MCF 10A (cell line): ENCODE data around the gene FRMD6. TPM values are rescaled to one million over a fixed set of nuclear protein-coding genes. Genes with fewer than 3 reads are reported as not detected.
A peak's percentile ranks its signal among the peaks of the same experiment; 100 is the strongest.

ENCODE experiments used
- BruUV-seq: library from RNA; stranded (reverse); fragments of 400-500 nt; replicated peaks from 2 replicates; lab custom pipeline; 2021; lab: Mats Ljungman, UMichigan
- CTCF ChIA-PET: fragments of 300-600 bp; sonication (Branson Sonifier 250); formaldehyde crosslinking; extraction: SDS; loops from one replicate; lab custom pipeline; 2021; ENCODE audit warnings: antibody characterized with exemption, inconsistent platforms; lab: Yijun Ruan, JAX
- POLR2A ChIA-PET: fragments of 300-600, 350-650 bp; sonication (Branson Sonifier 250); formaldehyde crosslinking; extraction: SDS; loops from one replicate; lab custom pipeline; 2020; ENCODE audit warnings: antibody characterized with exemption, inconsistent platforms; lab: Yijun Ruan, JAX
- DNase-seq: peaks from one replicate; pipeline ENCODE4 v3.0.0-alpha.2; 2018; ENCODE audit not compliant: unreplicated experiment
- H3K27ac Mint-ChIP-seq: one replicate; pipeline ENCODE4 v1.8.0; 2022; ENCODE audit warnings: mild to moderate bottlenecking, low read depth, mixed read lengths; ENCODE audit not compliant: unreplicated experiment
- H3K27me3 Mint-ChIP-seq: one replicate; pipeline ENCODE4 v1.8.0; 2022; ENCODE audit warnings: mixed read lengths; ENCODE audit not compliant: insufficient read depth, unreplicated experiment
- H3K36me3 Mint-ChIP-seq: one replicate; pipeline ENCODE4 v1.8.0; 2022; ENCODE audit warnings: mild to moderate bottlenecking, moderate library complexity, mixed read lengths; ENCODE audit not compliant: insufficient read depth, unreplicated experiment
- H3K4me1 Mint-ChIP-seq: one replicate; pipeline ENCODE4 v1.8.0; 2022; ENCODE audit warnings: mixed read lengths; ENCODE audit not compliant: insufficient read depth, unreplicated experiment
- H3K4me3 Mint-ChIP-seq: one replicate; pipeline ENCODE4 v1.8.0; 2022; ENCODE audit warnings: mild to moderate bottlenecking, moderate library complexity, mixed read lengths; ENCODE audit not compliant: unreplicated experiment
- H3K9me3 Mint-ChIP-seq: one replicate; pipeline ENCODE4 v1.8.0; 2022; ENCODE audit warnings: mixed read lengths; ENCODE audit not compliant: unreplicated experiment
- CTCF ChIP-seq: fragments of 200-600 bp; IDR thresholded peaks from one replicate; pipeline ENCODE4 v1.8.0; 2022; ENCODE audit warnings: antibody characterized with exemption, mild to moderate bottlenecking; ENCODE audit not compliant: unreplicated experiment
- intact Hi-C: fragments of 100-400 bp; cut with micrococcal nuclease; formaldehyde crosslinking; loops from 2 replicates; pipeline ENCODE4 v1.14.1; 2022
- total RNA-seq: library from RNA; stranded (reverse); gene quantifications from 2 replicates; pipeline ENCODE4 v1.2.3, GENCODE V29; 2022

Gene FRMD6
- total RNA-seq, 1 experiment from 2014 or later: 135 TPM

- peaks cover 30% of the 10 kb centered on the region for H3K4me1 Mint-ChIP-seq
- CTCF ChIA-PET: interaction anchor here (0.6 to 1.6 kb wide), 3 partner anchors 10 to 429 kb away, joined by 3 to 5 read pairs (median 4); no protein-coding TSS in a partner anchor
- no peak for DNase-seq
- POLR2A ChIA-PET: interaction anchor here (0.5 to 0.7 kb wide), 2 partner anchors 18 to 331 kb away, joined by 3 read pairs; no protein-coding TSS in a partner anchor
- H3K27me3 Mint-ChIP-seq: no peaks in the 10 kb centered on the region
- no peak for TF ChIP-seq CTCF
- no peaks in the 10 kb centered on the region for H3K9me3 Mint-ChIP-seq
- BruUV-seq: no TSS peak
- H3K27ac Mint-ChIP-seq: no peak overlapping the region
- intact Hi-C loops: no loop called here
- no peak overlapping the region for H3K4me3 Mint-ChIP-seq
- H3K36me3 Mint-ChIP-seq: no peaks in the 10 kb centered on the region
Measured at GRCh38 chr14:51614707-51615106, 37.0 kb upstream of the FRMD6 start.

GRCh38 chr14:51616256-51616655, 35.5 kb upstream of the FRMD6 start:
- no peak for TF ChIP-seq CTCF
- no peak for DNase-seq
- Mint-ChIP-seq H3K4me3 (no peak overlapping the region), H3K4me1 (peaks cover 30% of the 10 kb centered on the region), H3K27ac (no peak overlapping the region), H3K36me3 (peaks cover 1% of the 10 kb centered on the region), H3K27me3 (no peaks in the 10 kb centered on the region), H3K9me3 (no peaks in the 10 kb centered on the region)
- intact Hi-C loops: no loop called here
- ChIA-PET CTCF (interaction anchor here (0.6 to 1.6 kb wide), 3 partner anchors 36 to 107 kb away, joined by 3 to 8 read pairs (median 4); no protein-coding TSS in a partner anchor), POLR2A (interaction anchor here (0.6 to 2.0 kb wide), 9 partner anchors 8 to 283 kb away, joined by 3 to 6 read pairs (median 4); no protein-coding TSS in a partner anchor)
- BruUV-seq: no TSS peak

- no peak for TF ChIP-seq CTCF
- H3K4me1 Mint-ChIP-seq: peaks cover 30% of the 10 kb centered on the region
- ChIA-PET CTCF (interaction anchor here (0.9 to 1.6 kb wide), 2 partner anchors 36 to 41 kb away, joined by 4 to 8 read pairs; no protein-coding TSS in a partner anchor), POLR2A (interaction anchor here (0.6 to 2.0 kb wide), 10 partner anchors 8 to 222 kb away, joined by 3 to 7 read pairs (median 4); no protein-coding TSS in a partner anchor)
- no TSS peak for BruUV-seq
- H3K36me3 Mint-ChIP-seq: peaks cover 6% of the 10 kb centered on the region
- peak overlapping the region; percentile 13 for H3K27ac Mint-ChIP-seq
- intact Hi-C loops: no loop called here
- no peaks in the 10 kb centered on the region for H3K9me3 Mint-ChIP-seq
- no peaks in the 10 kb centered on the region for H3K27me3 Mint-ChIP-seq
- peak overlapping the region; percentile 8 for H3K4me3 Mint-ChIP-seq
- DNase-seq: peak; percentile 90
Measured at GRCh38 chr14:51616724-51617409, 34.8 kb upstream of the FRMD6 start.

- Mint-ChIP-seq H3K4me1 (peaks cover 28% of the 10 kb centered on the region), H3K27me3 (no peaks in the 10 kb centered on the region), H3K27ac (no peak overlapping the region), H3K9me3 (no peaks in the 10 kb centered on the region), H3K36me3 (peaks cover 26% of the 10 kb centered on the region), H3K4me3 (no peak overlapping the region)
- ChIA-PET POLR2A (interaction anchor here (0.6 to 1.0 kb wide), 3 partner anchors 18 to 293 kb away, joined by 3 read pairs; no protein-coding TSS in a partner anchor), CTCF (interaction anchor here (0.8 kb wide), 1 partner anchor 23 kb away, joined by 4 read pairs; no protein-coding TSS in a partner anchor)
- intact Hi-C loops: no loop called here
- TF ChIP-seq CTCF: no peak
- BruUV-seq: no TSS peak
- DNase-seq: no peak
Measured at GRCh38 chr14:51619561-51619960, 32.1 kb upstream of the FRMD6 start.
